H9 (cell line): ENCODE results near the gene CEP170B. TPM values are rescaled to one million over a fixed set of nuclear protein-coding genes. Genes with fewer than 3 reads are reported as not detected.

Experiments used
- DNase-seq: peaks from one replicate; pipeline ENCODE4 v3.0.0-alpha.2; 2017
- H2AFZ ChIP-seq: one replicate; pipeline ENCODE4 v1.6.1; 2013; ENCODE audit warnings: mild to moderate bottlenecking, low read length, control low read depth, moderate library complexity
- H2AK5ac ChIP-seq: 2 replicates; pipeline ENCODE4 v1.6.1; 2013; ENCODE audit warnings: low read length, control low read depth, mixed read lengths; ENCODE audit not compliant: insufficient read length
- H2BK120ac ChIP-seq: one replicate; pipeline ENCODE4 v1.6.1; 2013; ENCODE audit warnings: low read depth, mild to moderate bottlenecking, low read length, control low read depth, inconsistent platforms; ENCODE audit not compliant: poor library complexity, severe bottlenecking
- H2BK12ac ChIP-seq: 2 replicates; pipeline ENCODE4 v1.6.1; 2013; ENCODE audit warnings: low read length, control low read depth, mixed read lengths, low read depth; ENCODE audit not compliant: insufficient read length
- H2BK15ac ChIP-seq: 2 replicates; pipeline ENCODE4 v1.6.1; 2013; ENCODE audit warnings: low read depth, low read length, control low read depth
- H2BK20ac ChIP-seq: one replicate; pipeline ENCODE4 v1.6.1; 2013; ENCODE audit warnings: low read depth, mild to moderate bottlenecking, low read length, control low read depth, inconsistent platforms; ENCODE audit not compliant: poor library complexity, severe bottlenecking
- H2BK5ac ChIP-seq: 2 replicates; pipeline ENCODE4 v1.6.1; 2013; ENCODE audit warnings: low read length, control low read depth, mixed read lengths; ENCODE audit not compliant: insufficient read length
- H3K14ac ChIP-seq: 2 replicates; pipeline ENCODE4 v1.6.1; 2013; ENCODE audit warnings: low read length, control low read depth; ENCODE audit not compliant: insufficient read depth
- H3K18ac ChIP-seq: 2 replicates; pipeline ENCODE4 v1.6.1; 2013; ENCODE audit warnings: low read depth, mild to moderate bottlenecking, mixed read lengths, low read length, control low read depth; ENCODE audit not compliant: insufficient read length
- H3K23ac ChIP-seq: 2 replicates; pipeline ENCODE4 v1.6.1; 2013; ENCODE audit warnings: low read length, control low read depth, mixed read lengths, low read depth; ENCODE audit not compliant: insufficient read length
- H3K23me2 ChIP-seq: 2 replicates; pipeline ENCODE4 v1.6.1; 2013; ENCODE audit warnings: low read depth, mild to moderate bottlenecking, mixed read lengths, low read length, control low read depth; ENCODE audit not compliant: insufficient read length, poor library complexity, severe bottlenecking
- H3K27ac ChIP-seq: 2 replicates; pipeline ENCODE4 v1.5.1; 2013; ENCODE audit warnings: low read length, control low read depth, mixed read lengths, low read depth; ENCODE audit not compliant: insufficient read length
- H3K27me3 ChIP-seq: 2 replicates; pipeline ENCODE4 v1.6.1; 2013; ENCODE audit warnings: low read length, control low read depth, inconsistent platforms; ENCODE audit not compliant: insufficient read depth
- H3K4ac ChIP-seq: 2 replicates; pipeline ENCODE4 v1.6.1; 2013; ENCODE audit warnings: low read depth, mild to moderate bottlenecking, control low read depth, inconsistent platforms, low read length, moderate library complexity
- H3K4me1 ChIP-seq: 2 replicates; pipeline ENCODE4 v1.6.1; 2013; ENCODE audit warnings: low read length, control low read depth, inconsistent platforms; ENCODE audit not compliant: insufficient read depth
- H3K4me2 ChIP-seq: 2 replicates; pipeline ENCODE4 v1.6.1; 2013; ENCODE audit warnings: low read length, control low read depth, mixed read lengths; ENCODE audit not compliant: insufficient read length, insufficient read depth
- H3K56ac ChIP-seq: 2 replicates; pipeline ENCODE4 v1.6.1; 2013; ENCODE audit warnings: low read depth, mild to moderate bottlenecking, mixed read lengths, low read length, control low read depth; ENCODE audit not compliant: insufficient read length
- H3K79me1 ChIP-seq: 2 replicates; pipeline ENCODE4 v1.6.1; 2013; ENCODE audit warnings: low read depth, mild to moderate bottlenecking, moderate library complexity, low read length, control low read depth, inconsistent platforms; ENCODE audit not compliant: insufficient read depth, poor library complexity, severe bottlenecking
- H3K79me2 ChIP-seq: 2 replicates; pipeline ENCODE4 v1.6.1; 2013; ENCODE audit warnings: low read length, control low read depth, inconsistent platforms; ENCODE audit not compliant: insufficient read depth
- H3K9ac ChIP-seq: 2 replicates; pipeline ENCODE4 v1.6.1; 2013; ENCODE audit warnings: low read length, control low read depth, mixed read lengths; ENCODE audit not compliant: insufficient read length; ENCODE audit errors: extremely low read depth
- H3K9me3 ChIP-seq: one replicate; pipeline ENCODE4 v1.6.1; 2013; ENCODE audit warnings: low read depth, low read length, inconsistent platforms; ENCODE audit not compliant: control insufficient read depth
- H3T11ph ChIP-seq: one replicate; pipeline ENCODE4 v1.6.1; 2013; ENCODE audit warnings: mild to moderate bottlenecking, low read length, control low read depth, inconsistent platforms
- H4K20me1 ChIP-seq: one replicate; pipeline ENCODE4 v1.6.1; 2013; ENCODE audit not compliant: control insufficient read depth, insufficient read length, insufficient read depth
- H4K5ac ChIP-seq: 2 replicates; pipeline ENCODE4 v1.6.1; 2013; ENCODE audit warnings: low read depth, mild to moderate bottlenecking, mixed read lengths, low read length, control low read depth; ENCODE audit not compliant: insufficient read length
- H4K8ac ChIP-seq: replicated peaks from 2 replicates; pipeline ENCODE4 v1.6.1; 2013; ENCODE audit warnings: low read length, control low read depth, mixed read lengths, low read depth; ENCODE audit not compliant: insufficient read length
- H4K91ac ChIP-seq: 2 replicates; pipeline ENCODE4 v1.6.1; 2013; ENCODE audit warnings: low read depth, mild to moderate bottlenecking, moderate library complexity, mixed read lengths, low read length, control low read depth; ENCODE audit not compliant: insufficient read length
- H3K27ac Mint-ChIP-seq, 3 experiments: 2 replicates in 2 of 3; 3 replicates in 1 of 3; pipeline ENCODE4 v1.8.0; 2020 to 2021; ENCODE audit warnings: mixed read lengths in 3 of 3, mild to moderate bottlenecking in 1 of 3, moderate library complexity in 1 of 3
- H3K27me3 Mint-ChIP-seq: 2 replicates; pipeline ENCODE4 v1.8.0; 2021; ENCODE audit warnings: low read depth, mild to moderate bottlenecking, moderate library complexity, mixed read lengths
- H3K36me3 Mint-ChIP-seq, 3 experiments: 2 replicates in 2 of 3; 3 replicates in 1 of 3; pipeline ENCODE4 v1.8.0; 2020 to 2021; ENCODE audit warnings: low read depth in 3 of 3, mixed read lengths in 3 of 3; ENCODE audit not compliant: insufficient read depth in 1 of 3
- H3K4me1 Mint-ChIP-seq, 2 experiments: 2 replicates each; pipeline ENCODE4 v1.8.0; 2020; ENCODE audit warnings: mixed read lengths in 2 of 2
- H3K4me3 Mint-ChIP-seq, 2 experiments: 2 replicates in 1 of 2; 3 replicates in 1 of 2; pipeline ENCODE4 v1.8.0; 2020 to 2021; ENCODE audit warnings: mild to moderate bottlenecking in 2 of 2, mixed read lengths in 2 of 2, moderate library complexity in 1 of 2
- H3K9me3 Mint-ChIP-seq, 2 experiments: 2 replicates in 1 of 2; 3 replicates in 1 of 2; pipeline ENCODE4 v1.8.0; 2020; ENCODE audit warnings: mild to moderate bottlenecking in 2 of 2, mixed read lengths in 2 of 2, moderate library complexity in 1 of 2
- CTCF ChIP-seq: fragments of 200-600 bp; sonication (generic); conservative IDR thresholded peaks from 3 replicates; pipeline ENCODE4 v1.8.0; 2021; ENCODE audit warnings: antibody characterized with exemption, mild to moderate bottlenecking
- WGBS: extraction: QIAGEN DNeasy Blood & Tissue Kit; methylation state at CpG from one replicate; pipeline ENCODE4 v1.1.7; 2013; ENCODE audit warnings: missing lambda C conversion rate, low lambda C conversion rate, mixed read lengths; ENCODE audit not compliant: insufficient read length; ENCODE audit errors: extremely low coverage; 5-methylcytosine and 5-hydroxymethylcytosine counted together
- total RNA-seq: library from RNA; stranded (reverse); gene quantifications from 2 replicates; pipeline ENCODE4 v1.2.1, GENCODE V29; 2021

Gene CEP170B
- total RNA-seq, 1 experiment from 2014 or later, result 28.8 TPM

DNA sequence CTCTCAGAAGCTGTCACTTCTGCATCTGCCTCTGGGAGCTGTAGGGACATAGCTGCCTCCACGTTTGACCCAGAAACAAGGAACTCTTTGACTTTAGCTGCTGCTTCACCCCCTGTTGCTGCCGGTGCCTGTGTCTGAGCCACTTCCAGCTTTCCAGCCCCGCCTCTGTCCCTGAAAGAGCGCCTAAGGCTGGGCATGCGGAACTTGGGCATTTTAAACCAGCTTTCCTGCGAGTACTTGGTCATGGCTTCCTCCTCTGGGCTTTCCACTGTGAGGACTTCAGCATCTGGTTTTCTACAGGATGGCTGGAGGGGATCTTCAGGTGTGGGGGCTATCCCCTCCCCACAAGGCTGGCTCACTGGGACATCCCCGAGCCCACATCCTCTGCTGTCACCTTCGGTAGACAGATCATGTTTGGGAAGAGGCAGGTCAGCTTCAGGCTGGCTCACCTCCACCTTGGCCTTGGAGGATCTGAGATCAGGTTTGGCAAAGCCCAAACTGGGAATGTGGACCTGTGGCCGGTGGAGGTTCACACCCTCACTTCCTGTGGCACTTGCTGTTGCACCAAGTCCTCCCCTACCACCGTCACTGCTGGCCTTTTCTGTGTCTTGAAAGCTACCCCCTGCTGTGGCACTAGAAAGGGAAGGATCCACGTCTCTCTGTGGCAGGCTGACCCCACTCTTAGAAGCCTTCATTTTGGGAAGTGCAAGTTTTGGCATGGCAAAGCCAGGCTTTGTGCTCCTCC, 74.8 kb downstream of the CEP170B start:
- Histone ChIP-seq H3K9ac (no peak overlapping the region), H3K27me3 (peaks cover 1% of the 10 kb centered on the region; the same call in 1 of the 2 replicates), H2BK120ac (no peak overlapping the region), H3K4me1 (no peaks in the 10 kb centered on the region), H3K23me2 (no peaks in the 10 kb centered on the region), H4K91ac (no peak overlapping the region), H2AK5ac (no peak overlapping the region), H4K20me1 (no peaks in the 10 kb centered on the region), H3K4ac (no peak overlapping the region), H2BK12ac (no peak overlapping the region), H3K14ac (no peak overlapping the region; the same call in 1 of the 2 replicates), H3K4me2 (no peak overlapping the region), H2BK15ac (no peak overlapping the region), H4K8ac (no peak overlapping the region), H3K23ac (no peak overlapping the region), H2AFZ (no peak overlapping the region), H3K56ac (no peak overlapping the region), H4K5ac (no peak overlapping the region), H3K27ac (no peak overlapping the region), H3T11ph (no peak overlapping the region), H3K9me3 (no peaks in the 10 kb centered on the region), H2BK20ac (no peak overlapping the region), H3K18ac (no peak overlapping the region), H3K79me2 (no peaks in the 10 kb centered on the region), H3K79me1 (no peaks in the 10 kb centered on the region), H2BK5ac (no peak overlapping the region)
- WGBS, result no CpG with 5 or more reads among the region's 11 CpGs
- Mint-ChIP-seq H3K36me3 (no peaks in the 10 kb centered on the region), H3K27ac (no peak overlapping the region), H3K4me1 (no peaks in the 10 kb centered on the region), H3K9me3 (peaks cover 0 to 6% of the 10 kb centered on the region in 2 experiments; a peak in 2 of 5 replicates), H3K27me3 (peaks cover 64% of the 10 kb centered on the region), H3K4me3 (no peak overlapping the region)
- no peak for DNase-seq
- TF ChIP-seq CTCF, result no peak
